UCSD-AML1 (cell line): ENCODE measurements around the gene KLLN.
"Not testable (repeated sequence)": the region's sequence is repeated elsewhere in the genome, so short reads cannot be mapped to it uniquely, and the experiment has no call there.

ENCODE experiments used
- DNase-seq: peaks from one replicate; lab custom pipeline; 2025; ENCODE audit not compliant: unreplicated experiment; lab: John Stamatoyannopoulos, UW

The KLLN gene

GRCh38 chr10:87842776-87843497 is 20.4 kb downstream of the KLLN start:
- DNase-seq: no peak

- DNase-seq: no peak
These were observed 21.1 kb downstream of the KLLN start for GRCh38 chr10:87842220-87842641.

GRCh38 chr10:87841186-87841585 is 22.1 kb downstream of the KLLN start:
- DNase-seq: no peak

GRCh38 chr10:87838650-87839049 is 24.7 kb downstream of the KLLN start:
- no peak for DNase-seq

- peak; percentile 17 for DNase-seq
These were observed 25.9 kb downstream of the KLLN start for GRCh38 chr10:87837445-87837844.

GRCh38 chr10:87836098-87836497 is 27.2 kb downstream of the KLLN start:
- DNase-seq: no peak

- DNase-seq: no peak
These were observed 33.2 kb downstream of the KLLN start for GRCh38 chr10:87829986-87830729.

- not testable (repeated sequence) for DNase-seq
These were observed 34.3 kb downstream of the KLLN start for GRCh38 chr10:87829051-87829450.

- no peak for DNase-seq
These were observed 35.7 kb downstream of the KLLN start for GRCh38 chr10:87827681-87828080.

GRCh38 chr10:87826653-87827052 is 36.7 kb downstream of the KLLN start:
- no peak for DNase-seq

- DNase-seq: no peak
These were observed 44.1 kb downstream of the KLLN start for GRCh38 chr10:87819289-87819585.

- no peak for DNase-seq
These were observed 44.6 kb downstream of the KLLN start for GRCh38 chr10:87818505-87819288.

GRCh38 chr10:87817609-87818504 is 45.5 kb downstream of the KLLN start, which contains the start of gene ATAD1:
Gene ATAD1 (minus strand): TSS chr10:87818226. CDS start chr10:87814599, 3,627 bp downstream.
- DNase-seq: peak; percentile 90

GRCh38 chr10:87816898-87817608 is 46.3 kb downstream of the KLLN start:
- no peak for DNase-seq

GRCh38 chr10:87816163-87816897 is 47.0 kb downstream of the KLLN start:
- DNase-seq: no peak
